DMS 273 (cell line): ENCODE results near the gene BCR.

ENCODE experiments used
- DNase-seq: peaks from one replicate; lab custom pipeline; 2025; ENCODE audit not compliant: unreplicated experiment; lab: John Stamatoyannopoulos, UW

The BCR gene

DNA sequence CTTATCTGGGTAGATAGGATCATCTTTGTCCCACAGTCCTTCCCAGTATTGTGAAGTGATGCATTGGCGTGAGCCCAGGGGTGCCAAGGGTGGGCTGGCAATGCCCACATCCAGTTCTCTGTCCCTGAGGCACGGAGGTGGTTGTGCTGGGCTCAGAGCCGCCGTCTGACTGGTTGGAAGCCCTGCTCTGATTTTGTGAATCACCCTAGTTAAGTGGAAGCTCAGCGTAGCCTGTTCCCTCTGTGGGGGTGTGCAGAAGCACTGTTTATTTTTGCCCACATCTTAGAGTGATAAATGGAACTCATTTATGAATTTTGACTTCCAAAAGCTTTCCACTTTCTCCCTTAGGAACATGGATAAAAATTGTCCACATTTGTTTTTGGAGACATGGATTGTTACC, 13.6 kb downstream of the BCR start:
- no peak for DNase-seq

DNA sequence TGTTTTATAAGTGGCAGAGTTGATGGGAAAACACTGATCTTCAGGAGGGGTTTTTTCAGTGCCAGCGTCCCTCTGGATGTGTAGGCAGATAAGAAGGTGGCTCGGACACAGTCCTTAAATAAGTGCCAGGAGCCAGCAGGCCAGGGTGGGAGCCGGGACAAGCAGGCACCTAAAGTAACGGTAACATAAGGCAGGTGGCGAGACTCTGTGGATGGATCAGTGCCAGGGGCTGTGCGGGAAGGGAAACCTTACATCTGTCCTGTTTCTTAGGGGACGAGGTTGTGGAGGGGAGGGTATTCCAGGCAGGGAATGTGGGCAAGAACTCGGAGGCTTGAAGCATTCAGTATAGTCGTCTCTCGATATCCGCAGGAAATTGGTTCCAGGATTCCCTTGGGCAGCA, 15.9 kb downstream of the BCR start:
- peak; percentile 80 for DNase-seq

DNA sequence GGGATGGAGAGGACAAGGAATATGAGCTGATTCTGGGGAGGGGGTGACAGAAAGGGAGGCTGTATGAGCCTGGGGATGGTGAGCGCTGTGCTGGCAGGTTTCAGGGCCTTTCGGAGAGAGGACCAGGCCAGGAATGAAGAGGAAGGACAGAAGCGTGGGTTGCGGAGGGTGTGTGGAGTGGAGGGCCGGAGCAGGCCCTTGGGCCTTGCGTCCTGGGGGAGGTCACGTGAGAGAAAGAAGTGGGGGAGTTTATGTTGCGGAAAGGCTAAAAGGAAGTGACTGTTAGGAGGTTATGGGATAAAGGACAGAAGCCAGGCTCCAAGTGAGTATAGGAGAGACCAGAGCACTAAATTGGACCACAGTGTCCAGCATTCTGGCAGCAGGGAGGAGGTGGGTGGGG, 17.5 kb downstream of the BCR start:
- DNase-seq, result no peak

DNA sequence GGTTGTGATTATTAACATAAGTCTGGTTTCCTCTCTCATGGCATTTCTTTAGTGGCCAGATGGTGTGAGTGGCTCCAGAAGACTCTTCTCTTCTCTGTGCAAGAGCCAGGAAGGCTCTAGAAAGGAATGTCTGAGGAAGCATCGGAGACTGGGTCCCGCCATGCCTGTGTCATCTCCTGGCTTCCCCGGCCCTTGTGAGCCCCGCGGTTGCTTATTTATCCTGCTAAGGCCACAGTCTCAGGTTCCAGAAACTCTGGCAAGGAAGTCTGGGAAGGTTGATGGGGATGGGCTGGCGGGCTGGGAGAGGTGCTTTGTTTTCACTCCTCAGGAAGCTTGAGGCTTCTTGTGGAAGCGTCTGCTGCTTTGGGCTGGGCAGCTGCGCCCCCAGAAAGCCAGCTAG, 18.9 kb downstream of the BCR start:
- peak; percentile 14 for DNase-seq

DNA sequence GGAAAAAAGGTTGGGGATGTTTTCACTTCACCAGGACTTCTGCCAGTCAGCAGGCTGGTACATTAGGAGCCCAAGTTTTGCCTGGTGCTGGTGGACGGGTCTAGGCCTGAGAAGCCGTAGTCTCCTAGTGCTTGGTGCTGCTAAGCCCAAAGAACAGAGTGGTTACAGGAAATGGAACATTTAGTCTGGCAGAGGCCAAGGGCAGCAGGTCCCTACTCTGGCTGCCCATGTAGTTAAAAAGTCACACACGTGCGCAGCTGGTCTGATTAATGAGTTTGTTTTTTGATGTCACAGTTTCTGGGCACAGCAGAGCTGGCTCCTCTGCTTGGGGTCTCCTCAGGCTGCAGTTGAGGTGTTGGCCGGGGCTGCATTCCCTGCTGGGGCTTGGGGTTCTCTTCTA, 20.6 kb downstream of the BCR start:
- DNase-seq, result no peak

DNA sequence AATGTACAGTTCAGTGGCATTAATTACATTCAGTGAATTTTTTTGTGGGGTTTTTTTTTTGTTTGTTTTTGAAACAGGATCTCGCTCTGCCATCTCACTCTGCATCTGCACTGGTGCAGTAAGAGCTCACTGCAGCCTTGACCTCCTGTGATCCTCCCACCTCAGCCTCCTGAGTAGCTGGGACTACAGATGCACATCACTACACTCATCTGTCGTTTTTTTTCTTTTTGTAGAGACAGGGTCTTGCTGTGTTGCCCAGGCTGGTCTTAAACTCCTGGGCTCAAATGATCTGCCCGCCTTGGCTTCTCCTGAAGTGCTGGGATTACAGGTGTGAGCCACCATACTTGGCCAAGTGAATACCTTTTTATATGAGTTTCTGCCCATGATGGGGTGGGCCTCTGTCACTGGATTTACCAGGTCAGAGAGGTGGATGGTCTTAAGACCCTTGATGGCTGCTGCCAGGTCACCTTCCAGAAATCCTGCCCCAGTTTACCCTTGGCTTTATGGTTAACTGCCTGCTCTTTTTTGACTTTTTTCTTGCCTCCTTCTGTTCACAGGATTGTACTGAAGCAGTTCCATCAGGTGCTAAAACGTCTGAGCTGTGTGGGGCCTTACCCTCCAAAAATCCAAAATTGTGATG, 22.6 kb downstream of the BCR start:
- no peak for DNase-seq

DNA sequence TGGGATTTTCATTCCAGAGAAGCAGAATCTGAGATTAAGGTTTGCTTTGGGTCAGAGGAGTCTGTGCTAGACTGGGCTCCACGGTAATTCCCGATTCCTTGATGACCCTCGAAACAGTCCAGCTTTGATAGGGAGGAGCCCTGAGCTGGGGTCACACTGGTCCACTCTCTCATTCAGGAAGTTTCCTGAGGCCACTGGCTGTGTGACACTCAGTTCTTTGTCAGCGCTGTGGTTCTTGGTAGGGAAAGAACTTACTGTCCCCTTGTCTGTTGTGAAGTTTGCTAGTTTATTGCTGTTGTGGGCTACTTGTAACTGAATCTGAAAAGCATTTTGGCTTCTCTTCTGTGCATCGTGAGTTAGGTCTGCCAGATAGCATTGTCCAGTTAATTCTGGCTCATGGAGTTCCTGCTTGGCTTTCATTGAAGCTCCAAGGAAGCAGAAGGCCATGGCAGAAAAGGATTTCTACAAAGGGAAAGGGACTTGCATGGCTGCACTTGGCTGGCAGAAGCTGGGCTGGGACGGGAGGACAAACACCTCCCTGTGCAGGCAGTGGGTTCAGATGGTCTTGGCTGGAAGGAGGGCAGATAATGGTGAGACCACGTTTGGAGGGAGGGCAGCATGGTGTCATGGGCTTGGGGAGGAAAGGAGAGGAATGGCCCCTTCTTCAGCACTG, 23.3 kb downstream of the BCR start:
- no peak for DNase-seq

DNA sequence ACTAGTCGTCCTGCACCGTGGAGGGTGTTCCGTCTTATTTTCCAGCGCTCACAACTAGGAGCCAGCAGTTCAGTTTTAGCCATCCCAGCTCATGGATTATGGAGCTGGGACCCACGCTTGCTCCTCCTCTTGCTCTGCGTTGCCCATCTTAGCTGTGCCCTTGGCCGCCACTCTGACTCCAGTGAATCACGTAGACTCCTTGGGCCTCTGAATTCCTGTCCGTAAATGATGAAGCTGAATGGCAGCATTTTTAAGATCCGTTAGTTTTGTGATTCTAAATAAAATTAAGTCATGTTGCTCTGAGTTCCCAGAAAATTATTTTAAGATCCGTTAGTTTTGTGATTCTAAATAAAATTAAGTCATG, 23.8 kb downstream of the BCR start:
- no peak for DNase-seq

DNA sequence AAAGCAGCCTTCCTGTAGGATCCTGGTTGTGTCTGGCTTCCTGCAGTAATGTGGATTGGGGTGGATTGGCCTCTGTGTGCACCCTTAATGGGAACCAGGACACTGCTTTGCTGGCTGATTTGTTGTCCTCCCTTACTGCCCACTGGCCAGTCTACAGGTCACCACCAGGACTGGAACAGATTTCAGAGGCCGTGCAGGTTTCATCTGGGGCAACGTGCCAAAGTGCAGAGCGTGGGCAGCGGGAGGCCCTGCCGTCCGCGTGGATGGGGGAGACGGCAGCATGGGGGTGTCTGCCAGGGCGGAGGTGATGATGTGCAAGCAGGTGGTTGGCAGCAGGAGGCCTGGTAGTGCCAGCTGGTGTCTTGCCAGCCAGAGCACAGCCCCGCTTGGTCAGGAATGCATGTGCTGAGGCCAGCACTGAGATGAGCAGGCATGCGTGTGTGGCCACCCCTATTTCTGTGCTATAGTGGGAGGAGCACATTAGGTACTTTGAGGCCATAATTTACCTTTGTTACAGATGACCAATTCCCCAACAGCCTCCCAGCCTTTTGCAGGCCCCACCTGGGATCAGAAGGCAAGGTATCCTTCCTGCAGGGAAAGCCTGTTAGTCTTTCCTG, 24.3 kb downstream of the BCR start:
- DNase-seq, result peak; percentile 82

- DNase-seq, result peak; percentile 18
These were observed 25.2 kb downstream of the BCR start for GRCh38 chr22:23205339-23206049.

DNA sequence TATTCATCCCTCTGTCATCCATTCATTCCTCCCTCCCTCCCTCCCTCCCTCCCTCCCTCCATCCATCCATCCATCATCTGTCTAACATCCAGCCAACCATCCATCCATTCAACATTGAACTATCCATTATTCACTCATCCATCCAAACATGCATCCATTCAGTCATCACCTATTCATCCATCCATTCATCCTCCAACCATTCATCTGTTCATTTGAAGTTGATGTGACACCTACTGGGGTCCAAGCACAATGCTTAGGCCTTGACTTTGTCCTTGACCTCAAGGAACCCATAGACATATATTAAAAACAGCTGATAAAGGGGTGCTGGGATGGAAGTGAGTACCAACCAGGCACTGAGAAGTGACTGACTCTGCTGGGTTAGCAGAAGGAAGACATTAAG, 26.6 kb downstream of the BCR start:
- no peak for DNase-seq

- DNase-seq, result peak; percentile 38
These were observed 27.6 kb downstream of the BCR start for GRCh38 chr22:23207729-23208393.

DNA sequence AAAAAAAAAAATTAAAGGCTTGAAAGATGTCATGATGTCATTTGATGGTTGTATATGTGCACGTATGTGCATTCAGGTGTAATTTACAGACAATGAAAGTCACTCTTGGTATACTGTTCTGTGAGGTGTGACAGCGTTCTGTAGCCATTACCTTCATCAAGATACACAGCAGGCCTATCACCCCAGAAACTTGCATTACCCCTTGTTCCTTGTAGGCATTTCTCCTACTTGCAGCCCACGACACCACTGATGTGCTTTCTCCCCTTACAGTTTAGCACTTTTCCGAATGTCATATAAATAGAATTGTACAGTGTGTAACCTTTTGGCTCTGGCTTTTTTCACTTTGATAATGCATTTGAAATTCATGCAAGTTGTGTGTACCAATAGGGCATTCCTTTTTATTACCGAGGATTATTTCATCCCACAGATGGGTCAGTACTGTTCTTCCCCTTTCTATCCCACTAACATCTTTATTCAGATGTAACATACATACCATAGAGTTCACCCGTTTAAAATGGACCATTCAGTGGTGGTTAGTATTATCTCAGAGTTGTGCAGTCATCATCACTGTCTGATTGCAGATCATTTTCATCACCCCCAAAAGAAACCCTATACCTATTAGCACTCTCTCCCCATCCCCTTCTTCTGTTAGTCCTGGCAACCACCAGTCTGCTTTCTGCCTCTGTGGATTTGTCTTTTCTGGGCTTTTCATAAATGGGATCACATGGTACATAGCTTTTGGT, 30.3 kb downstream of the BCR start:
- no peak for DNase-seq

DNA sequence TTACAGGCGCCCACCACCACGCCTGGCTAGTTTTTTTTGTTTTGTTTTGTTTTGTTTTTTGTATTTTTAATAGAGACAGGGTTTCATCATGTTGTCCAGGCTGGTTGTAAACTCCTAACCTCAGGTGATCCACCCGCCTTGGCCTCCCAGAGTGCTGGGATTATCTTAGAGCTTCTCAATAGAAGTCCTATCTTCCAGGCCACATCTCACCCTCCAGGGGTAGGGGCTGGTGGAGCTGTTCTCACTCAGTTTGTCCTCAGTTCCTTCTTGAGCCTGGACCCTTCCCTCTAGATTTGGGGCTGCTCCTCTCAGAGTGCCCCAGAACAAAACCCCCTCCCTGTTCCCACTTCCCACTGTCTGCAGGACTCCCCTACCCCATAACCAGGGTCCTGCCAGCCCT, 31.3 kb downstream of the BCR start:
- DNase-seq, result no peak

DNA sequence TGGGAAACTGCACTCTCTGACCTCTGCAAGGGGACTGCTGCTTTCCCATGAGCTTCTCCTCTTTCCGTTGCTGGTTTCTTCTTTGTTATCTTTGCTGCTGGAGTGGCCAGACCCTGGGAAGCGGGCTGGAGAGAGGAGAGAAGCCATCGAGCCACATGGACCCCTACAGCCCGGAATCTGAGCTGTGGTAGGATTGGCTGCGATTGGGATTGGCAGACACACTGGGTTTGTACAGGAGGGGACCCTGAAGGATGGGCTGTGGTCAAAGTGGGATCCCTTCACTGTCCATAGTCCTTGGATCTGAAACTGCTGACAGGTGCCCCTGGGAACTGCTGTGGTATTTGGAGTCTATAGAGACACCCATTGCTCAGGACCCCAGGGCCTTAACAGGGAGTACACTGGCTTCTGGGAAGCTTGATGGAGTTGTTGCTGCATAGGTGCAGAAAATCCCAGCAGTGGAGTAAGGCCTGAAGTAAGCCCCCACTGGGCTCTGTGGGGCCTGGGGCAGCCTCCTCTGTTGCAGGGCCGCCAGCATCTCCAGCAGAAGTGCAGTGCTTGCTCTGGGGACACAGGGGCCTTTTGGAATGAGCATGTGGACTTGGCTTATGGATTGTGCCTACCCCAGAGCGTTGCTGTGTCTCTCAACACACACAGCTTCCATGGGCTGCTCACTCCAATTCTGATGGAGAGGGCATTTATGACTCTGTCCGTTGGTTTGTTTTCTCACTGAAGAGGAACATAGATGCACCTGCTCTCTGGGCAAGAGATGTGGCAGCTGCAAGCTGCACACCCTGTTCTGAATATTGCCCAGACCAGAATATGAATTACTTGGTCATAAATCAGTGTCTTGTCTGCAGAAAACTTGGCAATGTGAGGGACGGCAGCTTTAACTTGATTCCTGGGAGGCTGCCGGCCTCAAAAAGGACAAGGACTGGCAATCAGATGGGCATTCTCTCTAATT, 32.0 kb downstream of the BCR start:
- DNase-seq, result no peak

- no peak for DNase-seq
These were observed 32.8 kb downstream of the BCR start for GRCh38 chr22:23213022-23213555.

DNA sequence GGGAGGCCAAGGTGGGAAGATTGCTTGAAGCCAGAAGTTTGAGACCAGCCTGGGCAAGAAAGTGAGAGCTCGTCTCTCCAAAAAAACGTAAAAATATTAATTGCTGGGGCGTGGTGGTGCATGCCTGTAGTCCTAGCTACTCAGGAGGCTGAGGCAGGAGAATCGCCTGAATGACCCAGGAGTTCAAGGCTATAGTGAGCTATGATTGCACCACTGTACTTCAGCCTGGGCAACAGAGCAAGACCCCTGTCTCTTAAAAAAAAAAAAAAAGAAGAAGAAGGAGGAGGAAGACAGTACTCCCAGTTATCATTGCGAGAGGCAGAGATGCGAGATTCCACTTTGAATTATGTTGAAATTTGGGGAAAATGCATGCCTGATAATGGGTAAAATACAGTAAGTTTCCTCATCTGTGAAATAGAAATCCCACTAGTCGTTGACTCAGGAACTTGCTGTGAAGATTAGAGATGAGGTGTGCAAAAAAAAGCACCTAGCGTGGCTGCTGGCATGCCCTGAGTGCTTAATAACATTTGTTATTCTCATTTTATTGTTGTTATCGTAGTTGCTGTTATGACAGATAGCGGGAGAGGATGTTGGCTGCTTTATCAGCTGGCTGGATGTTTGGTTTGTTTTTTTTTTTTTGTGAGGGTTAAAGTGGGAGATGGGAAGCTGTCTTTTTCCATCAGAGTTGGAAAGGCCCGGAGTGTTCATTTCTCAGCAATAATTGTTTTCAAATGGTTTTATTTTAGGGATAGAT, 33.4 kb downstream of the BCR start:
- DNase-seq, result no peak

GRCh38 chr22:23214398-23214797, 34.1 kb downstream of the BCR start:
- DNase-seq, result no peak
